NCI-H748 (cell line): Measurements from ENCODE around the gene ZNF670.
A peak's percentile ranks its signal among the peaks of the same experiment; 100 is the strongest.
"Not testable (repeated sequence)": the region's sequence is repeated elsewhere in the genome, so short reads cannot be mapped to it uniquely, and the experiment has no call there.

Experiments used
- DNase-seq: peaks from one replicate; lab custom pipeline; 2025; ENCODE audit not compliant: unreplicated experiment; lab: John Stamatoyannopoulos, UW

ZNF670 gene

GRCh38 chr1:247078258-247079140 is at the start of gene ZNF670:
ZNF670 (minus strand) TSS chr1:247078811; CDS start chr1:247078596, 215 bp downstream.
- DNase-seq, result peak; percentile 97

GRCh38 chr1:247127519-247128282 is 49.1 kb upstream of the ZNF670 start:
- DNase-seq, result not testable (repeated sequence)

DNA sequence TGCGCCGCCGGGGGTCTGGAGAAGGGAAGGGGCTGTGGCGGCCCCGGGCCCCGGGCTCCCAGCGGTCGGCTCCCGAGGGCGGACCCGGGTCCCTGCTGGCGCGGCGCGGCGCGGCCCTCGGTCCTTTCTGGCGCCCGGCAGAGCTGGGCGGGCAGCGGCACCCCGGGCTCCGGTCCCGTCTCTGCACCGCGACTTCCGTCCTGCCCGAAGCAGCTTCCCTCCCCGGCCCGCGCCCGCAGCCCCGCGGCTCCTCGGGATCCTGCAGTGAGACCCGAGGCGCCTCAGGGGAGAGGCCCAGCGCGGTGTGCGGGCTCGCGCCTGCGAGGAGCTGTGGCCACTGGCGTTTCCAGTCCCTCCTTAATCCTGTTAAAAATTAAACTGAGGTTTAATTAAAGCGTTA is 48.0 kb upstream of the ZNF670 start:
- not testable (repeated sequence) for DNase-seq

DNA sequence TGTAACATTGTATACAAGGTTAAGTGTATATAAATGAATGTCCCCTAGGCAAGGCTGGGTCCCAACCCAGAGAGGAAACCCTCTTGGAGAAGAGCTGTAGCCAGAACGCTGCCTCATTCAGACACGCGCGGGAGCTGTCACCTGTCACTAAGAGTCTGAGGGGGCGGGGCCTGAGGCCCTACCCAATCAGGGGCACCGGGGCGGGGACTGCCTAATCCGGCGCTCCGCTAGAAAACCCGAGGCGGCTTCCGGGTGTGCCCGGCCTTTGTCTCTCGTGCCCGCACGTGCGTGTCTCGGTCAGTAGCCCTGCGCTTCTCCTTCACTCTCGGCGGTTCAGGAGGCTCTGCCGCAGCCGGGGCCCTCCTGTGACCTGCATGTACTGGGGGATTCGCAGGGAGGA is 47.6 kb upstream of the ZNF670 start:
- not testable (repeated sequence) for DNase-seq

- DNase-seq, result no peak
Observed at GRCh38 chr1:247121382-247121781, 42.8 kb upstream of the ZNF670 start.

- DNase-seq, result not testable (repeated sequence)
Observed at GRCh38 chr1:247120408-247120668, 41.7 kb upstream of the ZNF670 start.

GRCh38 chr1:247119600-247120407 is 41.2 kb upstream of the ZNF670 start:
- no peak for DNase-seq

GRCh38 chr1:247118946-247119446 is 40.4 kb upstream of the ZNF670 start:
- peak; percentile 35 for DNase-seq

DNA sequence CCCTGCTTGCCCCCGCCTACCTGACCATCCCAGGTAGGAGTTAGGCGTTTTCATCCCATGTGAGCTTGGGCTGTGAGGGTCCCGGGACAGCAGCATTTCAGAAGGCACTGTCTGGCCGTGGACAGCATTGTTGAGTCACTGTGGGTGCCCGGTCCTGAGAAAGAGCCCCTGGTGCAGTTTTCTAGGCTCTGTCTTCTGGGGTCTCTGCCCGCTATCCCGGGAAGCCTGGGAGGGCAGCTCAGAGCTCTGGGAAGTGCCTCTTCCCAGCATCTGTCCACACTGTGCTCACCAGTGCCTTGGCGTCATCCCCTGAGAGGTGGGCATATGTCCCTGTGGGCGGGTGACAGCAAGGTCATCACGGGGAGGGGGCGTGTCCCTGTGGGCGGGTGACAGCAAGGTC is 36.9 kb upstream of the ZNF670 start:
- DNase-seq, result no peak

DNA sequence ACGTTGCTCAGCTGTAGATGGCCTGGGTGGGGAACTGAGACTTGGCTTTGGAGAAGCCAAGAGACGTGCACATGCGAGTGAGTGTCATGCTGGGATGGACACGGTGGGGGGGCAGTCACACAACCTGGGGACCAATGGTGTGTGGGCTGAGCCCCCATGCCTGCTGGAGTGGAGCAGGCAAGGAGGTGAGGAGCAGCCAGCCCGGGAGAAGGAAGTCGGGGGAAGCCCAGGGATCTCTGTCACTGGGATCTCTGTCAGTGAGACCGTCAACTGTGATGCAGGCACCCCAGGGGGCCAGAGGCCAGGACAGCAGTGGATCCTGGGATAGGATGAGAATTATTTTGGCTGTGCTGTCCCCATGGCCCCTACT is 36.5 kb upstream of the ZNF670 start:
- DNase-seq, result no peak

DNA sequence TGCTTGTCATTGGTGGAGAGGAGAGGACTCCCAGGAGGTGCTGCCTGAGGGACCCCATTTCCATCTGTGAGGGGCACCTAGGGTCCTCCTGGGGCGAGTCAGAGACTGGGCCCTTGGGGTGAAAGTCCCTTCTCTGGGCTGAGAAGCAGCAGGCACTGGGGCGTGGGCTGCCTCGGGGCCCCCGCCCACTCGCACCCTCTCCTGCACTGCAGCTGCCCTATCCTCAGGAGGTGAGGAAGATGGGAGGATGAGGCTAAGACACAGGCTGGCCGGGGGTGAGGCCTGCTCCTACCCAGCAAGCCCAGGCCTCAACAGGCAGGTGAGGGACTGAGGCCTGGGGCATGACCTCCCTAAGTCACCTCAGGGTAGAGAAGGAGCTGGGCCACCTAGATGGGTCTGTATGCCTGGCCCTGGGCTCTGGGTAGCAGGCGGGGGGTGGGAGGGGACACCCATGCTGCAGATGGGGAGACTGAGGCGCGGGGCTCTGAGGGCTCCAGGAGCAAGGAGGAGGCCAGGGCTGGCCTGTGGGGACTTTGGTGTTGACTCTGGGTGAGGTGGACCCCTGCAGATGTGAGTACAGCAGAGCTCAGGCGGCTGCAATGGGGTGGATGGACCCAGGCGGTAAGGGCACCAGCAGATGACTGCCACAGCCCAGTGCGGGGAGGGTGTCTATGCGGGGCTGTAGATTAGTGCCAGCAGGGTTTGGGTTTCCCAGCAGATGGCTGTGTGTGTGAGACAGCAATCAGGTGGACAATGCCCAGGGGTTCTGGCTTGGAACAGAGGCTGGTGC is 35.9 kb upstream of the ZNF670 start:
- no peak for DNase-seq

DNA sequence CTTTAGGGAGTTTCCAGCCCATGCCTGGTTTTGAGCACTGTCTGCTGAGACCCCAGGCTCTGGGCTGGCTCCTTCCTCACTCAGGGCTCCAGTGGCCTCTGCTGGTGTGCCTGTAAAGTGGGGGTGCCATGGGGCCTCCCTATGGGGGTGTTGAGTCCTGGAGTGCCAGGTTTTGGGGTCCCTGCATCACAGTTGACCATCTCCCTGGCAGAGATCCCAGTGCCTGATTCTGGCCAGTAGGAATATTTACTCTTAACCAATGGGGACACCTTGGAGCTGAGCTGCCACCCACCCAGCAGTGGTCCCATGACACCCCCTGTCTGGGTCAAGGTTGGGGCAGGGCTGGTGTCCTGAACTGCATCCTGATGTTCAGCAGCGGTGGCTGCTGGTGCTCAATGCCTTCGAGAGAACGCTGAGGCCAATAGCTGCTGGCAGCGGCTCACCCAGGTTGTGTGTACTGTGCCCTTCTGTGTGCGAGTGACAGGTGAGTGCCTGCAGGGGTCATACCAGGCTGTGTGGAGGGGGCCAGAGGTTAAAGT is 35.2 kb upstream of the ZNF670 start:
- no peak for DNase-seq

DNA sequence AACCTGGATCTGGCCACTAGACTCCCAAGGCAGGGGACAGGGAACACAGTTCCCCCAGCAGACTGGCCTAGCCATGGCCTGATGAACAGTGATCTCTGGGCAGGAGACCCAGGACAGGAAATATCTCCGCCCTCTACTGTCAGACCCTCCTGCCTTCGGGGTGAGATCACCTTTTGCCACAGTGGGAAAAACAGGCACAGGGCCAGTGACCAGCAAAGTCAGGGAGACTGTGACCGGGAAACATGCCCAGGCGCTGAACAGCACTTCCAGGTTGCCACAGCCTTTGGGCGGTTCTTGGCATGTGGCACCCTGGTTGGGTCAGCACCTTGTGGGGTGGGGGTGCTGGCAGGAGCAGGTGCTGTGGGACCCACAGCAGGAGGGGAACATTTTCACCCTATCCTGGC is 34.5 kb upstream of the ZNF670 start:
- no peak for DNase-seq

- no peak for DNase-seq
Observed at GRCh38 chr1:247112479-247112781, 33.8 kb upstream of the ZNF670 start.

GRCh38 chr1:247111700-247112478 is 33.3 kb upstream of the ZNF670 start:
- peak; percentile 60 for DNase-seq

DNA sequence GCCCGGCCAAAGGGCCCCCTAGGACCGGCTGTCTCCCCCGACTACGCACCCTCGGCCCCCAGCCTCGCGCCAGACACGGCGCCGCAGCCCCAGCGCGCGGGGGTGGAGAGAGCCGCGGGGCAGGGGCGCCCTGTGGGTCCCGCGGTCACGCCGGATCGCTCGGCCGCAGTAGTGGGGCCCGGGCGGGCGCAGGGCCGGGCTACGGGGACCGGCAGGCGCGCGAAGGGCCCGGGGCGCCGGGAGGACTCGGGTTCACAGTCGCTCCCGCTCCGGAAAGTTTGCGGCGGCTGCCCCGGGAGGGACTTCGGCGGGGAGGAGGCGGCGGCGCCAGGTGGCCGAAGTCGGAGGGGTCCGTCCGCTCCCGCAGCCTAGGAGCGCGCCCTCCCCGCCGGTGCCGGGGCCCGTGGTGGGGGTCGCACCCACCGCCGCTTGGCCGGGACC is 32.7 kb upstream of the ZNF670 start:
- DNase-seq, result peak; percentile 35

- peak; percentile 26 for DNase-seq
Observed at GRCh38 chr1:247110627-247111258, 32.1 kb upstream of the ZNF670 start.

DNA sequence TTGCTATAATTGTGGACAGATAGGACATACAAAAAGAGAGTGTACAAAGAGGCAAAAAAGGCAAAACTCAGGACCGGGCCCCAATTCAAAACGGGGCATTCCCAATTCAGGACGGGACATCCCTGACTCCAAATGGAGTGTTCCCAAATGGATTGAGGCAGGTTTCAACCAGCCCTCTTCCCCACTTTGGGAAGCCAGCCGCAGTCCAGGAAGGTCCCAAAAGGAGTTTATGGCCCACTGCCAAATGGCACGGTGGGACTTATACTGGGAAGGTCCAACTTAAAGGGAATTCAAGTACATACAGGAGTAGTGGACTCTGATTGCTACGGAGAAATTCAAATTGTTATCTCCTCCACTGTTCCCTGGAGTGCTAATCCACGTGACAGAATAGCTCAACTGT is 29.1 kb upstream of the ZNF670 start:
- DNase-seq, result no peak

DNA sequence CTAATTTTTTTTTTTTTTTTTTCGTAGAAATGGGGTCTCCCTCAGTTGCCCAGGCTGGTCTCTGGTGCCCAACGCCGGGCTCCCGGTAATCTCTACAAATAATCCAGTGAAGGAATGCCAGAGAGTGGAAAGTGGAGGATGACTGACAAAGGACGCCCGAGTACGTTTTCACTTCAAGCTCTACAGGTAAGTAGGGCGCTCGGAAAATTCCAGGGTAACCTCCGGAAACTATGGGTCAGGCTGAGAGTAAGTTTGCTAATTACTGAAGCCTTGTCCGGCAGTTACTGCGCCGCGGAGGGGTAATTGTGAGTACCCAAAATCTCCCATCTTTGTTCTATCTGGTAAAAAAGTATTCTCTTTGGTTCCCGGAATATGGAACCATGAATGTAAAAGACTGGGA is 27.4 kb upstream of the ZNF670 start:
- no peak for DNase-seq
